T-helper 1 cell (primary cell): ENCODE data around the gene GRID2.

Experiments
- DNase-seq, 5 donors: peaks; one replicate each; pipeline ENCODE4 v3.0.0-alpha.2; 2012 to 2020

GRID2 gene

DNA sequence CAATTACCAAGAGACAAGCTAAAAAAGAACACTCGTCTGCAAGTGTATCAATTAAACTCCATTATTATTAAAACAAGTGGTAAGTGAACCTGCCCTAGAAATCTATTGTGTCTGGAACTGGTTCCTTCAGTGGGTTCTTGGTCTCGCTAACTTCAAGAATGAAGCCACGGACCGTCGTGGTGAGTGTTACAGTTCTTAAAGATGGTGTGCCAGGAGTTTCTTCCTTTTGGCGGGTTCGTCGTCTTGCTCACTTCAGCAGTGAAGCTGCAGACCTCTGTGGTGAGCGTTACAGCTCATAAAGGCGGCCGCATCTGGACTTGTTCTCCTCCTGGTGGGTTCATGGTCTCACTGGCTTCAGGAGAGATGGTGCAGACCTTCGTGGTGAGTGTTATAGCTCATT lies 231.8 kb downstream of the GRID2 start:
- DNase-seq: no peak

DNA sequence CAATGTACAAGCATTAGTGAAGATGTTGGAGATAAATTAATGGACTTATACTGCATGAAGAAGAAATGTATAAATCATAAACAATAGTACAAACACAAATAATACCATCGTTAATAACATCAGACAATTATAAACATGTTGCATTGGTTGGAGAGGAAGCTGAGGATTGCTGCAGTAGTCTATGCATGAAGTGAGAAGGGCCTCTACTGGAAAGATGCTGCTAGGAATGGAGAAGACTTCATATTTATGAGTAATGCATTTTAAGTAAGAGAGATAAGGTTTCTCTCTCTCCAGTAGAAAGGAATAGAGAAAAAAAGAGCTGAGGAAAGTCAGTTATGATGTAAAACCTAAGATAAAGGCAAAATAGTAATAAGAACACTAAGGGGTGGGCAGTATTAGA lies 247.8 kb downstream of the GRID2 start:
- DNase-seq: no peak

DNA sequence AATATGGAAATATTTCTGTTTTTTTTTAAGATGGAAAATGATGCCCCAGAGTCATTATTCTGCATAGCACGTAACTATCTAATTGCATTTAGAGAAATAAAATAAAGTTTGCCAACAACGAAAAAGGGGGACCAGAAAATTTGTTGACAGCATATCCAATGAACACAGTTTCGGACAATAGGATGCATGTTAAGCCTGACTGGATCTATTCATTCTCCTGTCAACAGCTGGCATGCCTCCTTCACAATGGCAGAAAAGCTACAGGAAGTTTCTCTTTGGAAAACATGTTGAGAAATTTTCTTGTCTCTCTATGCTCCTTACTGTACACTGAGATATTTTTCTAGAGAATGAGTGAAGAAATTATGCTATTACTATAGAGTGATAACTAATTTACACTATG lies 262.5 kb downstream of the GRID2 start:
- no peak for DNase-seq

DNA sequence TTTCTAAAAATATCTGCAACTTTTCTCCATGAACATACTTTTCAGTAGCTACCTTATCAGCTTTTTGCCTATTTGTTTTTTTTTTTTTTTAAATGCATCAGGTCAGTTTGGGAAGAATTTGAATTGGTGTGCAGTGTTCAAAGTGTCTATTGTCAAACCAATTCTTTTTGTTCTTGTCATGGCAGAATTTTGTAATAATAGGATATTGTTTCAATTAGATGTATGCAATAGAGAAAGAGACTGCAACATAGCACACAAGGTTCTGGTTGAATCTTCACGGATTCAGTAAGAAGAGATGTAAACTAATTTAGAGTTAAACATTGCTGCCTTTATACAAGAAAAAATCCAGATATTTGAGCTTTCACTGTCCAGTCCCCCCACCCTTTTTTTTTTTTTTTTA lies 277.1 kb downstream of the GRID2 start:
- no peak for DNase-seq

DNA sequence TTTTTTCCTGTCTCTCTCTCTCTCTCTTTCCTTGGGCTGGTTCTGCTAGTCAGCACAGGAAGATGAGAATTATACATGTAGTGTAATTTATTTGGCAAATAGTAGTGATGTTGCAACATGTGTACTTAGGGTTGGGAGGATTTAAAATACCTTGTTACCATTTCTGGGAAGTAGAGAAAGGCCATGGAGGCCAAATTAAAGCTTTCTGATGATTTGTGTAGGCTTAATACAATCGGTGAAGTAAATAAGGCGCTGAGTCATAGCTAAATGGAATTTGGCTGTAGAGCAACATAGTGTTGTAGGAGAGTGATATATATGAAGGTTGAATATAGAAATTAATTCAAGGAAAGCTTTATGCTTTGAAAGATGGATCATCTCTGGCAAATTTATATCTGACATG lies 295.3 kb downstream of the GRID2 start:
- no peak for DNase-seq

DNA sequence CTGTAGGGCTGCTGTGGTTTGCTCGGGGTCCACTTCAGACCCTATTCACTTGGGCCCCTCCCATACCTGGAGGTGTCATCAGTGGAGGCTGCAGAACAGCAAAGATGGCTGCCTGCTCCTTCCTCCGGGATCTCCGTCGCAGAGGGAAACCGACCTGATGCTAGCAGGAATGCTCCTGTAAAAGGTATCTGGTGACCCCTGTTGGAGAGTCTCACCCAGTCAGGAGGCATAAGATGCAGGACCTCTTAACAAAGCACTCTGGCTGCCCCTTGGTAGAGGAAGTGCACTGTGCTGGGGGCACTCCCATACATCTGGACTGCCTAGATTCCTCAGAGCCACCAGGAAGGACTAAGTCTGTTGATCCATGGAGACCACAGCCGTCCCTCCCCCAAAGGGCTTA lies 296.9 kb downstream of the GRID2 start:
- DNase-seq: no peak

DNA sequence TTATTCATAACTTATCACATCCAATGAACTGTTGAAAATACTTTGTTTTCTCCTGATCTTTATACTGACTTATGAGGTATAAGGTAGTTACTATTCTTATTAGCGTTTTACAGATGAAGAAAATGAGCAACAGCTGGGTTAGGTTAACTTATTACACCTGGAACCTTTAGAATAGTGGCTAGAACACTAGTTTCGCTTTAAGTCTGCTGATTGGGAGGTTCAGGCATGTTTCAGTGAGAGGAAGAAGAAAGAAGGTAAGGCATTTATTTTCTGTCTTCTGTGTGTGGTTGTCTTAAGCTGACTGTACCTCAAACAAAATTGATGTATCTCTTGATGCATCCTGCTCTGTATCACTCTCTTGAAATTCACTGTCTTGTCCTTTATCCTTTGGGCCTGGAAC lies 302.5 kb downstream of the GRID2 start:
- DNase-seq: no peak

DNA sequence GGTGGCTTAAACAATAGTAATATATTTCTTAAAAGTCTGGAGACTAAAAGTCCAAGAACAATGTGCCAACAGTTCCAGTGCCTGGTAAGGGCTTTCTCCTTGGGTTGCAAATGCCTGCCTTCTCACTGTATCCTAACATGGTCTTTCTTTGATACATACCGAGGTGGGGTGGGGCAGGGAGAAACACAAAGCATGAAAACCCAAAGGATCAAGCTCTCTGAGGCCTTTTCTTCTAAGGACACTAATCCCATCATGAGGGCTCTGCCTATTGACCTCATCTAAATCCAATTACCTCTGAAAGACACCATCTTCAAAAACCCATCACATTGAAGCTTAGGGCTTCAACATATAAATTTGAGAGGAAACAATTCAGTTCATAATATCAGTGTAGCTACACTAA lies 311.3 kb downstream of the GRID2 start:
- no peak for DNase-seq

DNA sequence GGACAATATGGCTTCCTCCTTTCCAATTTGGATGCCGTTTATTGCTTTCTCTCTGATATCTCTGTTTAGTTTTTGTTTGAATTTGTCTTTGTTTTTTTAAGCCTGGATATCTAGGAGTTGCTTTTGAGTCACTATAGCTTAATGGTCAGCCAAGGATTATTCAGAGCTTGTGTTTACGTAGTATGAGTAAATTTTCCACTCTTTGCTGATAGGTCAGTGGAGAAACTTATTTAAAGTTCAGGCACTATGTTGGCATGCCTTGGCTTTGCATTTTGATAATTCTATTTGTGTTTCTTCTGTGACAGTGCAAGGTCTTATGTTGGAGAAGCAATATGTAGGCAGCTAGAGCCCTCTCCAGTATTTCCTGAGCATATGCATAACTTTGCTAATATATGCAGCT lies 315.2 kb downstream of the GRID2 start:
- no peak for DNase-seq

DNA sequence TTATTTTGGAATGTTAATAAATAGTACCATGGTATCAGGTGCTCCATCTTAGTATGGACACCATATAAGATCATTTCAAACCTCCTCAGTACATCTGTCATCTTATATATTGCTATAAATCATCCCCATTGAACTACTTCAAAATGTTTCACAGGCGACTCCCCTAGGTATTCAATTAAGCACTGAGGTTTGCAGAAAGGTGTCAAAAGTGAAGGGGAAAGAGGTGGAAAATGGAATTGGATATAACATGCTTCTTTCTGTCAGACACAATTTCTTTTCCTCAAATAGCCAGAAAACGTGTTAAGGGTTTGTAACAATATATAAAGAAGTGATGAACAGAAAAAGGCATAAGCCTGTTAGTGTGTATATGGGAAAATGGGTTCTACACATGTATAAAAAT lies 325.5 kb downstream of the GRID2 start:
- no peak for DNase-seq

DNA sequence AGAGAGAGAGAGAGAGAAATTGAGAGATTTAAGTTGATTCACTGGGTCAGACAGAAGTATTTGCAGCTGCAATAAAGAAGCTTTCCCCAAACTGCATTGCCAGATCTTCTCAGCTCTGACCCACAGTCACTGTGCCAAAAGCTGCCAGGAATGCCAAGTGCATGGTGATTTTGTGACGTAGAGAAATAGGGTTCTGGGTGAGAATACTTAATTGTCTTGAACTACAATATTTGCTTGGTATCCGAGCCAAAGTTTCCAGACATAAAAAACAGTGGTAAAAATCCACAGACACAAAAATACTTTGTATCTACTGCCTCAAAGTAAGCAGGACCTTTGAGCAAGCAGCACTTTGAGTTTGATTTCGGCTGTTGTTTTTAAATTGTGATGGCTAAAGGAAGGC lies 331.1 kb downstream of the GRID2 start:
- DNase-seq: no peak

DNA sequence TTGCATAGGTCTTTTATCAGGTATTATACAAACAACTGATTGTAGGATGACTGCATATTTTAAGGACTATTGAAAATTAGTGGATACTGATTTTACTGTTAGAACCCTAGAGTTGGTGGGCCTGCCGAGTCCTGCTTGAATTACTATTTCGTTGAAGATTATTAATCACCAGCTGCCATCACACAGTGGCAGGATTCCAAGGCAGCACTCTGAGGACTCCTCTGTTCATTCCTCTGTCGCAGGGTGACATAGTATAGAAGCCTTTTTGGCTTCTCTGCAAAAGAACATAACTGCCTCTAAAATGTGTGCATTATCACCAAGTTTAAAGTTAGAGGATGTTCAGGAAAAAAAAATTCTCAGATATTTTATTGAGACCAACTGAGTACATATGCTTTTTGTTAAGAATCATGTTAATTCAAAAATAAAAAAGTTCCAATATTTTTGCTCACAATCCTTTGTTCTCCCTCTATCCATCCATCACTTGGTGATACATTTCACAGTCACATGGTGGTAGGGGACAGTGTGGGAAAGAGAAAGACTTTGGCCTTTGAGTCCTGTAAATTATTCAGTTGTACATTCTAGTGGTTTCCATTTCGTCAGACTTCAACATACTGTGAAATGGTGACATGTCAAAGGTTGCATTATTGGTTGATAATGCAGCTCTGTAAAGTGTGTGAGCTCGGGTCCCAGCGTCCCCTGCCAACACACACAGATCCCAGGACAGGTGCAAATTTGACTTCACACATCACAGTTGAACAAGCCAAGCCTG lies 332.5 kb downstream of the GRID2 start:
- no peak for DNase-seq

DNA sequence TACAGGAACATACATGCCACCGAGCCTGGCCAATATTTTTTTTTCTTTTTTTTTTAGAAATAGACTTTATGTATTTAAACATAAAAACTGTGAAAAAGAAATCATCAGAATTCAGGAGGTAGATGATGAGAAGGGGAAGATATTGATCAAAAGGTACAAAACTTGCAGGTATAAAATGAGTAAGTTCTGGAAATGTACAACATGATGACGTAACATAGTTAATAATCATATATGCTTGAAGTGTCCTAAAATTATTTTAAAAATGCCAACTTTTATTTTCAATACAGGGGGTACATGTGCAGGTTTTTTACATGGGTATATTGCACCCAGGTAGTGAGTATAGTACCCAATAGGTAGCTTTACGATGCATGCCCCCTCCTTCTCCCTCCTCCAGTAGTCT lies 337.6 kb downstream of the GRID2 start:
- DNase-seq: no peak

DNA sequence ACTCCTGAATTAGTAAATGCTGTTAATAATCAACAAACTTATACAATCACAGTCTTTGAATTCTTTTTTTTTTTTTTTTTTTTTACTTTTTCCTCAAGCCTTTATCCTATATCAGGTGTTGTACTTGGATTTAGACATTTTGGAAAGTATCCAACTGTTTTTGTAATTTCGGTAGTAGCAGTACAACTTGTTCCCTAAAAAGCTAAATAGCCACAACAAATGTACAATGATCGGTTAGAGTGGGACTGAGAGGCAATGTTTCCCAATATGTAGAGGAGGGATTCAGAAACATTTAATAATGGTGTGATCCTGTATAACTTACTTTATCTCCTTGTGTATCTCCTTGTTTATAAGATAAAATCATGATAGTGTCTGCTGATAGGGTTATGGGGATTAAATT lies 343.1 kb downstream of the GRID2 start:
- DNase-seq: no peak

DNA sequence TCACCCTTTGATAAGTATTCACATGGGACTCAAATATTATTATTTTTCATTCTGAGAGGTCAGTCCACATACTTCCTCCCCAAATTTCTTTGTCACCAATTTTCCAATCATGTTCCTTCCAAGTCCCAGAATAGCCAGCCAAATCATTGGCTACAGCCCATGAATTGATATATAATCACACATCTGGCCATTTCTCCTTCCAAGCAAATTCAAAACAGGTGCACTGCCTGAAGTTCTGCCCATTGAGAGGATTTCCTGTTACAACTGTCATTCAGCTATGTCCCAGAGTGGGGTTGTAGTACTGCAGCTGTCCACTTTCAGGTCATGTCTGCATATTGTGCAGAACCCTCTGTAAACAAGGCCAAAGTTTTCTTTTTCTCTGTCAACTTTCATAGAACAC lies 347.8 kb downstream of the GRID2 start:
- no peak for DNase-seq

DNA sequence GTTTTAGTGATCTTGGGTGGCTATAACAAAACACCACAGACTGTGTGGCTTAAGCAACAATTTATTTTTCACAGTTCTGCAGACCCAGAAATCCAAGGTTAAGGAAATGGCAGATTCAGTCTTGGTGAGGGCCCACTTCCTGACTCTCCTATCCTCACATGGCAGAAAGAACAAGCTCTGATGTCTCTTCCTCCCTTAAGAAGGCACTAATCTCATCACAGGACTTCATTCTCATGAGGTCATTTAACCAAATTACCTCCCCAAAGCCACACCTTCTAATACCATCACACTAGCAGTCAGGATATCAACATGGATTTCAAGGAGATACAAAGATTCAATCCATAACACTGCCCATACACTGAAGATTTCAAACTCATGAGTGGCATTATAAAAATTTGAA lies 350.3 kb downstream of the GRID2 start:
- no peak for DNase-seq

DNA sequence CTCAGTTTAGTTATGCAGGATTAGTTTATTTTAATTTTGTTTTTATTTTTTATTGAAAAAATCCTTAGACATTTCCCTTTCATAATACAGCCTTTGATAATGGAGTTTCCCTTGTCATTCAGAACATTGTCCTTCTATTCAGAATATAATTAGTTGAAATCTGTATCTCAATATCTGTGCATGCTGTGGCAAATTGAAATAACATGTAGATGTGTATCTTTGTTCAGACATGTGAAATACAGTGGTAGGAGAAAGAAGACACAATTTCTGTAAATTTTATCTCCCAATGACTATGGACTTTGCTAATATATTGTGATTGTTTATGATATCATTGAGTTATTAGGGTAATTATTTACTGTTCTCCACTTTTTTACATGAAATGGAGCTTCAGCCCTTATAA lies 353.9 kb downstream of the GRID2 start:
- no peak for DNase-seq

DNA sequence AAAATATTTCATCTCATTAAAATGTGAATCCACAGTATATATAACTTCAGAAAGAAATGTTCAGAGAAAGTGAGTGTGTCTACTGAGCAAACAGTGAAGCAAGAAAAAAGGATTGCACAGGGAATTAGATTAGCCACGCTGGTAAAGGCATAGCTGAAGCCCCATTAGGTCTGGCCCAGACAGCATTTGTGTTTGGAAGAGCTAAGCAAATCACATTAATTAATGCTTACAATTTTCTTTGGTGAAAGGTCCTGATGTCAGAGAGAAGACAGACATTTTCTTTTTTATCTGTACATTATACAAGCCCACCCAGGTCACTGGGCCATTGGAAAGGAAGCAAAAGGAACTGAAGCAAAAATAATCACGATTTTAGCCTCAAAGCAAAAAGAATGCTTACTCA lies 354.6 kb downstream of the GRID2 start:
- DNase-seq: no peak

DNA sequence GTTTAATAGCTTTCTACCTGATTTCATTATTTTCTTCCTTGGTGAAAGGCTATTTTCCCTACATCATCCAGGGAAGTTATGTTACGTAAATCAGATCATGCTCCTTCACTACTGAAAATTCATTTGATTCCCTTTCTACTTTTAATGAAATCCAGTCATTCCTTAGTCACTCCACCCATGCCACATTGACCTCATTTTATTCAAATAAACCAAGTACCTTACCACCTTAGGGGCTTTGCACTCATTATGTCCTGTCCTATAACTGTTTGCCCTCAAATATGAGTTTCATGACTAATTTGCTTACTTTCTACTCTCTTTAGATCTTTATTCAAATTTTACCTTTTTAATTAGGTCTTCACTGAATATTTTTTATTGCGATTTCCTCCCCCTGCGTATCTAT lies 374.0 kb downstream of the GRID2 start:
- no peak for DNase-seq

DNA sequence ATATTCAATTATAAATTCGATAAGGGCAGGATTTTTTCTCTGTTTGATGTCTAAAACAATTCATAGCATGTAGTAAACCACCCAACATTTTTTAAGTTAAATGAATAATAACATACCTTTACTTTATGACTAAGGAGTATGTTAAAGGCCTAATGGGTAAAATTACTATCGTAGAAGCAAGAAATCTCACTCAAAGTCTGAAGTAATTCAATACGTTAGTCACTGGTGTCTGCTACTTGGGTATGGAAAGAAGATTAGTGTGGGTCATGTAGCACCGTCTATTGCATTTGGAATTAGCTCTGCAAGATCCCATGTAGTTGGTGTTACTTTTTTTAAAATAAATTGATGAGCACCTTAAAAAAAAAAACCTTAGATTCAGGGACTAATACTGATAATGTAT lies 374.5 kb downstream of the GRID2 start:
- no peak for DNase-seq

DNA sequence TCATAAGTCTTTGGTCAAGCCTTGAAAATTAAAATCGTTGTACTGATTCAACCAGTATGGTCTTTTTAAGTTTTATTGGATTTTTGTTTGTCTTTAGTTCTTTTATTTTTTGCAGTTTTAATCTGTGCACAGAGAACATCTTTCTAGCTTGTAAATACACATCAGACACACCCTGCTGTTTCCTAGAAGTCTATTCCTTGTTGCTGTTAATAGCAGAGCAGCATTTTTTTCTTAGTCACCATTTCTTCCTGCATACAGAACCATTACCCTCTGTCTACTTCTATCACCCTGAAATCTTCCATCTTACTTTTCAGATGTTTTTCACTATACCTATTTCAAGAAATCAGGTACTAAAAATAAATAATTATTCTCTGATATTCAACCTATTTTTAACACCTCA lies 375.4 kb downstream of the GRID2 start:
- no peak for DNase-seq

DNA sequence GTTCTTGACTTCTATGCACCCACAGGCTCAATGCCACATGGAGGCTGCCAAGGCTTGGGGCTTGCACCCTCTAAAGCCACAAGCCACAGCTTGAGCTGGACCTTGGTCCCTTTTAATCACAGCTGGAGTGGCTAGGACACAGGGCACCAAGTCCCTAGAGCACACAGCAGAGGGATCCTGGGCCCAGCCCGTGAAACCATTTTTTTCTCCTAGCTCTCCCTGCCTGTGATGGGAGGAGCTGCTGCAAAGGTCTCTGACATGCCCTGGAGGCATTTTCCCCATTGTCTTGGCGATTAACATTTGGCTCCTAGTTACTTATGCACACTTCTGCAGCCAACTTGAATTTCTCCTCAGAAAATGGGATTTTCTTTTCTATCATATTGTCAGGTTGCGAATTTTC lies 410.9 kb downstream of the GRID2 start:
- no peak for DNase-seq

DNA sequence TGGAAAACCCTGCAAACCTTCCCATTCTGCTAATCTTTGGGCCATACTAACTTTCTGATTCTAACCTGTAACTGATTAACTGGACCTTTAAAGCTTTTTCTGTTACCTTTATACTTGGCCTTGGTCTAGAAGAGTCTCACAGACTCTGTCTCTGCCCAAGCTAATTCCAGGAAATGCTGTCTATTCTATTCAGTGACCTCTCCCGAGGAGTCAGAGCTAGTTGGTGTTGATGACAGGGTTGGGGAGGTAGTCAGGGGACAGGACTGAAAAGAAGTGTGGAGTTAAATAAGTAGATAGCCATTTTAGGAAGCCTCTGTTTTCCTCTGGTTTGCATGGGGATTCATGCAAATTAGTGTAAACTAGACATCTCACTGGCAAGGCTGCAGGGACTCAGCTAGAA lies 429.5 kb downstream of the GRID2 start:
- no peak for DNase-seq

DNA sequence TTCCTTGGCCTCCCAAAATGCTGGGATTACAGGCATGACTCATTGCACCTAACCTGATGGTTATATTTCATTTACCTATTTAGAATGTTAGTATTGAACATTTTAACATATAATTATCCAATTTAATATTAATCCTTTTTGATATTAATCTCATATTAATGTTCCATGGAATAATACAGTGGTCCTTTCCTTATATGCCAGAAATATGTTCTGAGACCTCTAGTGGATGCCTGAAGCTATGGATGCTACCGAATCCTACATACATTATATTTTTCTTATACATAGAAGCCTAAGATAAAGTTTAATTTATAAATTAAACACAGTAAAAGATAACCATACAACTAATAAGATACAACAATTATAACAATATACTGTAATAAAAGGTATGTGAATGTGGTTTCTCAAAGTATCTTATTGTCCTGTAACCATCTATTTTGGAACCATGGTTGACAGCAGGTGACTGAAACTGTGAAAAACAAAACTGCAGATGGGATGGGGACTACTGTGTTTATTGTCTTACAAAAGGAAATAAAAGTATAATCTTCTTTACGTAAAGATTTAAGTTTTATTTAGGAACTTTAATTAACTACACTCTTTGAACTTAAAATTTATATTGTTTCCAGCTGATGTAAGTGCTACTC lies 431.4 kb downstream of the GRID2 start:
- no peak for DNase-seq

DNA sequence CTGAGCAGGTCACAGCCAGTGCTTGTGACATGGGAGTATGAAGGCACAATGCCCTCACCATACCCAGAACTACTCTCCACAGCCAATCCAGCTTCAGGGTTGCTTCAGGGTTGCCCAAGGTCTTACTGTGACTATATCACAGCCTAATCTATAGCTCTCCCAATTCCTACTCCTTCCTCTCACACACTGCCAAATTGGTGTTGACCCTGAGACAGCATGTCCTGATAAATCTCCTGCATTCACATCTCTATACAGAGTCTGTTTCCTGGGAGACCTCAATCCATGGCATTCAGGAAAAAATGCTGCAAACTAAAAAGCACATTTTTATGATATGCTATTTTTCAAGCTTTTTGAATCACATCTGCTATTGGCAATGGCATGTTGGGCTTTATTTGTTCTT lies 456.7 kb downstream of the GRID2 start:
- no peak for DNase-seq
